ENCODE measurements around the gene IPCEF1. TPM values are rescaled to one million over a fixed set of nuclear protein-coding genes. Genes with fewer than 3 reads are reported as not detected.

The IPCEF1 gene
- total and polyA plus RNA-seq, 2 of the 4 experiments (the other 2 are of a cell fraction): under 0.01 to 0.03 TPM

DNA sequence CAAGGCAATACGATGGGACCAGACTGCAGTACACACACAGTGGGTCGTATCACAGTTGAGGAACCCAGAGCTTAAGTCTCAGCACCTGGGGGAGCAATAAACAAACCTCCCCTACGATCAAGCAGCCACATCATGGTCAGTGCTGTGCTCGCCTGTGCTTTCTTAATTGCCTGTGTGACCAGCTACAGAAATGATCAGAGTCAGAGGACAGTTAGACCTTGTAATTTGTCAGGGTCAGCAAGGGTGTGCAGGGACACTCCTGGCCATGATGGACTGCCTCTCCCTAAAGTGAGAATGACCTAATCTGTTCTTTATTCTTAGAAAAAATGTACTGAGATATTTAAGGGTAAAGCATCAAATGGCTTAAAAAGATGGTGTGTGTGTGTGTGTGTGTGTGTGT is 239.1 kb downstream of the IPCEF1 start:
- Histone ChIP-seq H4K20me1 (ENCODE audit: insufficient read depth, low read length) (no peaks in the 10 kb centered on the region), H3K4me2 (ENCODE audit: low read depth, low read length) (no peak overlapping the region), H3K56ac (ENCODE audit: extremely low read depth, insufficient read depth, low read length) (no peak overlapping the region), H4K91ac (ENCODE audit: insufficient read depth, low read depth, low read length) (no peak overlapping the region), H3K18ac (ENCODE audit: low read depth, low read length) (no peak overlapping the region), H3K9me1 (ENCODE audit: insufficient read depth, low read length) (no peaks in the 10 kb centered on the region), H2BK20ac (ENCODE audit: low read depth, low read length) (no peak overlapping the region), H3K9ac (ENCODE audit: low read depth, low read length) (no peak overlapping the region), H4K8ac (ENCODE audit: low read depth in 2 of 2, low read length in 2 of 2) (no peak overlapping the region), H3K27me3 (ENCODE audit: control insufficient read depth, insufficient read depth, low read length) (no peaks in the 10 kb centered on the region), H2AK9ac (replicated peaks; ENCODE audit: low read depth, low read length, poor library complexity) (no peak overlapping the region), H3K23ac (ENCODE audit: low read depth, low read length) (no peak overlapping the region), H3K79me1 (ENCODE audit: low read depth in 1 of 2, low read length in 2 of 2) (no peaks in the 10 kb centered on the region), H2BK120ac (ENCODE audit: low read depth, low read length) (no peak overlapping the region), H3K36me3 (ENCODE audit: control insufficient read depth, insufficient read depth, low read length) (no peaks in the 10 kb centered on the region), H3K27ac (ENCODE audit: insufficient read depth, low read length) (no peak overlapping the region), H3K14ac (replicated peaks; ENCODE audit: low read depth, low read length) (no peak overlapping the region), H3K4me1 (ENCODE audit: control insufficient read depth, insufficient read depth, low read length) (no peaks in the 10 kb centered on the region), H3K9me3 (ENCODE audit: control insufficient read depth, insufficient read depth, low read length) (no peaks in the 10 kb centered on the region), H2BK5ac (ENCODE audit: low read depth, low read length, poor library complexity, severe bottlenecking) (no peak overlapping the region), H4K5ac (ENCODE audit: low read depth, low read length) (no peak overlapping the region), H2AK5ac (ENCODE audit: low read depth, low read length) (no peak overlapping the region), H2BK15ac (ENCODE audit: low read depth, low read length) (no peak overlapping the region), H2AFZ (replicated peaks; ENCODE audit: low read length, poor library complexity) (no peak overlapping the region), H3K4me3 (ENCODE audit: insufficient read depth, low read depth, low read length) (no peak overlapping the region), H3K4ac (ENCODE audit: low read depth, low read length) (no peak overlapping the region)
- TF ChIP-seq, protein P1, sequence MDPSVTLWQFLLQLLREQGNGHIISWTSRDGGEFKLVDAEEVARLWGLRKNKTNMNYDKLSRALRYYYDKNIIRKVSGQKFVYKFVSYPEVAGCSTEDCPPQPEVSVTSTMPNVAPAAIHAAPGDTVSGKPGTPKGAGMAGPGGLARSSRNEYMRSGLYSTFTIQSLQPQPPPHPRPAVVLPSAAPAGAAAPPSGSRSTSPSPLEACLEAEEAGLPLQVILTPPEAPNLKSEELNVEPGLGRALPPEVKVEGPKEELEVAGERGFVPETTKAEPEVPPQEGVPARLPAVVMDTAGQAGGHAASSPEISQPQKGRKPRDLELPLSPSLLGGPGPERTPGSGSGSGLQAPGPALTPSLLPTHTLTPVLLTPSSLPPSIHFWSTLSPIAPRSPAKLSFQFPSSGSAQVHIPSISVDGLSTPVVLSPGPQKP (IDR thresholded peaks at IDR 0.05; ENCODE audit: borderline replicate concordance, low read depth, low read length): no peak
- TF ChIP-seq CHD1 (IDR thresholded peaks at IDR 0.05; ENCODE audit: low read depth, low read length) (no peak), MAZ (IDR thresholded peaks at IDR 0.05; ENCODE audit: borderline replicate concordance, low read depth, low read length) (no peak), FOS (IDR thresholded peaks at IDR 0.05; ENCODE audit: low read depth, low read length) (no peak), NFE2L2 (IDR thresholded peaks at IDR 0.05; ENCODE audit: low read depth, low read length) (no peak), MAFK (IDR thresholded peaks at IDR 0.05; ENCODE audit: low read depth, low read length) (no peak), CEBPB (IDR thresholded peaks at IDR 0.05; ENCODE audit: low read depth, low read length) (no peak), RFX5 (IDR thresholded peaks at IDR 0.05; ENCODE audit: low read depth, low read length) (no peak), MXI1 (IDR thresholded peaks at IDR 0.05; ENCODE audit: borderline replicate concordance, low read depth, low read length) (no peak), BHLHE40 (IDR thresholded peaks at IDR 0.05; ENCODE audit: low read depth, low read length) (no peak), RCOR1 (IDR thresholded peaks at IDR 0.05; ENCODE audit: insufficient replicate concordance, low read length) (no peak), POLR2A (IDR thresholded peaks at IDR 0.05; ENCODE audit: low read depth, low read length) (no peak), SMC3 (IDR thresholded peaks at IDR 0.05; ENCODE audit: low read depth, low read length) (no peak), RAD21 (IDR thresholded peaks at IDR 0.05; ENCODE audit: low read length) (no peak)
- TF ChIP-seq, protein P2, sequence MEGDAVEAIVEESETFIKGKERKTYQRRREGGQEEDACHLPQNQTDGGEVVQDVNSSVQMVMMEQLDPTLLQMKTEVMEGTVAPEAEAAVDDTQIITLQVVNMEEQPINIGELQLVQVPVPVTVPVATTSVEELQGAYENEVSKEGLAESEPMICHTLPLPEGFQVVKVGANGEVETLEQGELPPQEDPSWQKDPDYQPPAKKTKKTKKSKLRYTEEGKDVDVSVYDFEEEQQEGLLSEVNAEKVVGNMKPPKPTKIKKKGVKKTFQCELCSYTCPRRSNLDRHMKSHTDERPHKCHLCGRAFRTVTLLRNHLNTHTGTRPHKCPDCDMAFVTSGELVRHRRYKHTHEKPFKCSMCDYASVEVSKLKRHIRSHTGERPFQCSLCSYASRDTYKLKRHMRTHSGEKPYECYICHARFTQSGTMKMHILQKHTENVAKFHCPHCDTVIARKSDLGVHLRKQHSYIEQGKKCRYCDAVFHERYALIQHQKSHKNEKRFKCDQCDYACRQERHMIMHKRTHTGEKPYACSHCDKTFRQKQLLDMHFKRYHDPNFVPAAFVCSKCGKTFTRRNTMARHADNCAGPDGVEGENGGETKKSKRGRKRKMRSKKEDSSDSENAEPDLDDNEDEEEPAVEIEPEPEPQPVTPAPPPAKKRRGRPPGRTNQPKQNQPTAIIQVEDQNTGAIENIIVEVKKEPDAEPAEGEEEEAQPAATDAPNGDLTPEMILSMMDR (conservative IDR thresholded peaks at IDR 0.05; ENCODE audit: low read depth, low read length): no peak
- TF ChIP-seq, protein P3, sequence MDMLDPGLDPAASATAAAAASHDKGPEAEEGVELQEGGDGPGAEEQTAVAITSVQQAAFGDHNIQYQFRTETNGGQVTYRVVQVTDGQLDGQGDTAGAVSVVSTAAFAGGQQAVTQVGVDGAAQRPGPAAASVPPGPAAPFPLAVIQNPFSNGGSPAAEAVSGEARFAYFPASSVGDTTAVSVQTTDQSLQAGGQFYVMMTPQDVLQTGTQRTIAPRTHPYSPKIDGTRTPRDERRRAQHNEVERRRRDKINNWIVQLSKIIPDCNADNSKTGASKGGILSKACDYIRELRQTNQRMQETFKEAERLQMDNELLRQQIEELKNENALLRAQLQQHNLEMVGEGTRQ (IDR thresholded peaks at IDR 0.05; ENCODE audit: low read depth, low read length): no peak
- in situ Hi-C loops (cut with MboI; ENCODE audit: low sequenced_read_pairs): no loop called here
- BruUV-seq (replicated peaks): no TSS peak
- no CpG with 5 or more reads among the region's 4 CpGs for WGBS, 2 experiments (ENCODE audit: extremely low coverage in 2 of 2, insufficient read length in 1 of 2)
- ATAC-seq (ENCODE audit: low read depth): no peak
- no peak for DNase-seq
- dilution Hi-C loops (cut with HindIII; ENCODE audit: low sequenced_read_pairs, unreplicated experiment): no loop called here
- intact Hi-C loops (cut with micrococcal nuclease): no loop called here
- ChIA-PET POLR2A (ENCODE audit: unreplicated experiment) (no interaction called here), CTCF (no interaction called here)
